Stimulated activated CD4-positive, alpha-beta T cell treated with anti-CD3 and anti-CD28 coated beads, TNF-alpha, amount 100 ng/mL, for 24 hours (primary cell): ENCODE measurements around the gene PREP.

ENCODE experiments used
- DNase-seq, 3 experiments: peaks; one replicate each; pipeline ENCODE4 v3.0.0-alpha.2; 2020; ENCODE audit warnings: low read depth in 3 of 3

PREP gene

GRCh38 chr6:105397987-105398386, 4.9 kb downstream of the PREP start:
- DNase-seq, result no peak

GRCh38 chr6:105391705-105392104, 11.2 kb downstream of the PREP start:
- DNase-seq, result no peak

GRCh38 chr6:105389543-105389942, 13.3 kb downstream of the PREP start:
- DNase-seq, result no peak

GRCh38 chr6:105388392-105388791, 14.5 kb downstream of the PREP start:
- DNase-seq, result no peak

- DNase-seq, result no peak
These were observed 18.9 kb downstream of the PREP start for GRCh38 chr6:105384004-105384403.

GRCh38 chr6:105382958-105383357, 19.9 kb downstream of the PREP start:
- DNase-seq, result no peak

- DNase-seq, result no peak
These were observed 20.4 kb downstream of the PREP start for GRCh38 chr6:105382496-105382895.

GRCh38 chr6:105380634-105381033, 22.2 kb downstream of the PREP start:
- DNase-seq, result no peak

GRCh38 chr6:105375797-105376196, 27.1 kb downstream of the PREP start:
- no peak for DNase-seq

- DNase-seq, result no peak
These were observed 28.9 kb downstream of the PREP start for GRCh38 chr6:105374010-105374420.

- DNase-seq, result no peak
These were observed 29.4 kb downstream of the PREP start for GRCh38 chr6:105373481-105373880.

- DNase-seq, result no peak
These were observed 30.1 kb downstream of the PREP start for GRCh38 chr6:105372849-105373182.

- no peak for DNase-seq
These were observed 30.6 kb downstream of the PREP start for GRCh38 chr6:105372142-105372848.

GRCh38 chr6:105370351-105370750, 32.5 kb downstream of the PREP start:
- no peak for DNase-seq

GRCh38 chr6:105369145-105369544, 33.7 kb downstream of the PREP start:
- DNase-seq, result no peak

- no peak for DNase-seq
These were observed 38.6 kb downstream of the PREP start for GRCh38 chr6:105364243-105364642.

- DNase-seq, result no peak
These were observed 39.7 kb downstream of the PREP start for GRCh38 chr6:105363100-105363754.

GRCh38 chr6:105359419-105360370, 43.2 kb downstream of the PREP start:
- no peak for DNase-seq

- DNase-seq, result no peak
These were observed 45.7 kb downstream of the PREP start for GRCh38 chr6:105357165-105357564.

- DNase-seq, result no peak
These were observed 50.8 kb downstream of the PREP start for GRCh38 chr6:105352037-105352617.

GRCh38 chr6:105348897-105349296, 54.0 kb downstream of the PREP start:
- DNase-seq, result no peak

GRCh38 chr6:105346052-105346451, 56.8 kb downstream of the PREP start:
- DNase-seq, result no peak
